Pons (tissue), 1 donor: ENCODE results near the gene TAS2R46.
"Not testable (repeated sequence)": the region's sequence is repeated elsewhere in the genome, so short reads cannot be mapped to it uniquely, and the experiment has no call there.

ENCODE experiments used
- DNase-seq: peaks from one replicate; pipeline ENCODE4 v3.0.0-alpha.2; 2016; ENCODE audit warnings: low spot score

The TAS2R46 gene

GRCh38 chr12:11062194-11062593 lies at the start of gene TAS2R46:
Gene TAS2R46, minus strand, starts transcription at chr12:11062294. Its CDS starts 0 bp downstream, at chr12:11062294.
- not testable (repeated sequence) for DNase-seq

- DNase-seq: not testable (repeated sequence)
These were observed 49.1 kb upstream of the TAS2R46 start for GRCh38 chr12:11111213-11111612.

- DNase-seq: no peak
These were observed 46.8 kb upstream of the TAS2R46 start for GRCh38 chr12:11108862-11109261.

GRCh38 chr12:11107719-11108118 lies 45.6 kb upstream of the TAS2R46 start:
- DNase-seq: no peak

GRCh38 chr12:11106288-11106687 lies 44.2 kb upstream of the TAS2R46 start:
- DNase-seq: no peak

GRCh38 chr12:11105546-11105945 lies 43.5 kb upstream of the TAS2R46 start:
- no peak for DNase-seq

- not testable (repeated sequence) for DNase-seq
These were observed 32.8 kb upstream of the TAS2R46 start for GRCh38 chr12:11094910-11095309.

- no peak for DNase-seq
These were observed 30.0 kb upstream of the TAS2R46 start, which contains the start of gene TAS2R43 for GRCh38 chr12:11092128-11092527. Gene TAS2R43, minus strand, starts transcription at chr12:11092313. Its CDS starts 84 bp downstream, at chr12:11092229.

- DNase-seq: no peak
These were observed 27.2 kb upstream of the TAS2R46 start for GRCh38 chr12:11089246-11089645.

- DNase-seq: no peak
These were observed 23.3 kb upstream of the TAS2R46 start for GRCh38 chr12:11085419-11085818.

- no peak for DNase-seq
These were observed 19.9 kb upstream of the TAS2R46 start for GRCh38 chr12:11081987-11082386.

- no peak for DNase-seq
These were observed 16.2 kb upstream of the TAS2R46 start for GRCh38 chr12:11078246-11078645.

- no peak for DNase-seq
These were observed 13.5 kb upstream of the TAS2R46 start for GRCh38 chr12:11075642-11076041.

- DNase-seq: no peak
These were observed 9.3 kb upstream of the TAS2R46 start for GRCh38 chr12:11071414-11071813.

GRCh38 chr12:11070999-11071398 lies 8.9 kb upstream of the TAS2R46 start:
- no peak for DNase-seq

- no peak for DNase-seq
These were observed 7.8 kb upstream of the TAS2R46 start for GRCh38 chr12:11069854-11070365.

- DNase-seq: peak; percentile 36
These were observed 5.4 kb upstream of the TAS2R46 start for GRCh38 chr12:11067514-11067913.

GRCh38 chr12:11059784-11060183 lies 2.3 kb downstream of the TAS2R46 start:
- no peak for DNase-seq

GRCh38 chr12:11059041-11059440 lies 3.1 kb downstream of the TAS2R46 start:
- no peak for DNase-seq

- no peak for DNase-seq
These were observed 6.8 kb downstream of the TAS2R46 start for GRCh38 chr12:11055306-11055705.

- not testable (repeated sequence) for DNase-seq
These were observed 12.1 kb downstream of the TAS2R46 start for GRCh38 chr12:11049806-11050531.

GRCh38 chr12:11041366-11041765 lies 20.7 kb downstream of the TAS2R46 start:
- DNase-seq: not testable (repeated sequence)

- DNase-seq: no peak
These were observed 21.9 kb downstream of the TAS2R46 start for GRCh38 chr12:11040162-11040561.

GRCh38 chr12:11039171-11039570 lies 22.9 kb downstream of the TAS2R46 start:
- DNase-seq: no peak
